GM19023 (cell line): ENCODE results near the gene ADGRB3.
"Not testable (repeated sequence)": the region's sequence is repeated elsewhere in the genome, so short reads cannot be mapped to it uniquely, and the experiment has no call there.

Experiments used
- ATAC-seq: cut with Tn5 transposase; IDR thresholded peaks from one replicate; pipeline ENCODE4 v1.9.1; 2021; ENCODE audit warnings: mild to moderate bottlenecking, moderate library complexity; ENCODE audit not compliant: unreplicated experiment

Gene ADGRB3

GRCh38 chr6:68912805-68913204 is 277.7 kb downstream of the ADGRB3 start:
- not testable (repeated sequence) for ATAC-seq

GRCh38 chr6:68915586-68915985 is 280.5 kb downstream of the ADGRB3 start:
- no peak for ATAC-seq

GRCh38 chr6:68919537-68919936 is 284.5 kb downstream of the ADGRB3 start:
- no peak for ATAC-seq

- ATAC-seq, result no peak
Measured at GRCh38 chr6:68941345-68941744, 306.3 kb downstream of the ADGRB3 start.

- no peak for ATAC-seq
Measured at GRCh38 chr6:68947721-68948120, 312.6 kb downstream of the ADGRB3 start.

GRCh38 chr6:68951270-68951669 is 316.2 kb downstream of the ADGRB3 start:
- ATAC-seq, result no peak

- no peak for ATAC-seq
Measured at GRCh38 chr6:68958327-68958726, 323.2 kb downstream of the ADGRB3 start.

- peak; percentile 86 for ATAC-seq
Measured at GRCh38 chr6:68967549-68968300, 332.6 kb downstream of the ADGRB3 start.

GRCh38 chr6:68968301-68968649 is 333.2 kb downstream of the ADGRB3 start:
- no peak for ATAC-seq

GRCh38 chr6:68973066-68973465 is 338.0 kb downstream of the ADGRB3 start:
- ATAC-seq, result no peak

GRCh38 chr6:68975064-68975463 is 340.0 kb downstream of the ADGRB3 start:
- ATAC-seq, result no peak

GRCh38 chr6:68975816-68976215 is 340.7 kb downstream of the ADGRB3 start:
- no peak for ATAC-seq

- no peak for ATAC-seq
Measured at GRCh38 chr6:68976260-68976659, 341.2 kb downstream of the ADGRB3 start.

GRCh38 chr6:68978411-68978810 is 343.3 kb downstream of the ADGRB3 start:
- no peak for ATAC-seq

GRCh38 chr6:68981668-68982067 is 346.6 kb downstream of the ADGRB3 start:
- ATAC-seq, result not testable (repeated sequence)

- no peak for ATAC-seq
Measured at GRCh38 chr6:68988698-68989097, 353.6 kb downstream of the ADGRB3 start.

GRCh38 chr6:68990317-68990716 is 355.2 kb downstream of the ADGRB3 start:
- ATAC-seq, result no peak

- ATAC-seq, result no peak
Measured at GRCh38 chr6:68993911-68994310, 358.8 kb downstream of the ADGRB3 start.

- no peak for ATAC-seq
Measured at GRCh38 chr6:68994521-68994920, 359.4 kb downstream of the ADGRB3 start.

- ATAC-seq, result no peak
Measured at GRCh38 chr6:69005199-69005598, 370.1 kb downstream of the ADGRB3 start.

- ATAC-seq, result no peak
Measured at GRCh38 chr6:69007781-69008180, 372.7 kb downstream of the ADGRB3 start.

GRCh38 chr6:69012211-69012610 is 377.1 kb downstream of the ADGRB3 start:
- ATAC-seq, result no peak

- ATAC-seq, result no peak
Measured at GRCh38 chr6:69012876-69013275, 377.8 kb downstream of the ADGRB3 start.
